HepG2 (cell line): ENCODE results near the gene RPGR. TPM values are rescaled to one million over a fixed set of nuclear protein-coding genes. Genes with fewer than 3 reads are reported as not detected.

ENCODE experiments used
- ATAC-seq: fragments of 200-7000 bp; cut with Tn5 transposase; 3 replicates; pipeline ENCODE4 v1.9.1; 2020; ENCODE audit warnings: mild to moderate bottlenecking, moderate library complexity
- BruUV-seq: library from RNA; stranded (reverse); fragments of 400-500 nt; replicated peaks from 2 replicates; lab custom pipeline; 2021; lab: Mats Ljungman, UMichigan
- CTCF ChIA-PET: fragments of 300-600 bp; formaldehyde crosslinking; extraction: SDS; loops from one replicate; lab custom pipeline; 2021; ENCODE audit warnings: low total read pairs, inconsistent platforms, low intra/inter-chr PET ratio; lab: Yijun Ruan, JAX
- POLR2A ChIA-PET: fragments of 350-600 bp; sonication (Branson Sonifier 250); formaldehyde crosslinking; loops from one replicate; lab custom pipeline; 2020; ENCODE audit warnings: antibody characterized with exemption, inconsistent platforms; lab: Yijun Ruan, JAX
- DNase-seq: peaks from one replicate; pipeline ENCODE4 v3.0.0-alpha.2; 2015; ENCODE audit warnings: low spot score
- FAIRE-seq: peaks from 3 replicates; lab custom pipeline; 2011; peaks lifted over from hg19 to GRCh38; lab: Jason Lieb, UNC
- H2AFZ ChIP-seq: one replicate; pipeline ENCODE4 v1.6.1; 2011; ENCODE audit warnings: low read length, inconsistent platforms
- H3K27ac ChIP-seq: fragments of 300-600 bp; 3 replicates; pipeline ENCODE4 v1.8.0; 2011; ENCODE audit warnings: mixed run types, mild to moderate bottlenecking, mixed read lengths, low read length, inconsistent platforms; ENCODE audit not compliant: insufficient read depth; ENCODE audit errors: extremely low read length
- H3K27me3 ChIP-seq, 2 experiments: fragments of 200-600 bp in 1 of 2; 2 replicates in 1 of 2; 3 replicates in 1 of 2; pipeline versions ENCODE4 v1.6.0 to v1.8.0; 2011; ENCODE audit warnings: low read length in 2 of 2, mild to moderate bottlenecking in 2 of 2, moderate library complexity in 2 of 2, inconsistent platforms in 1 of 2; ENCODE audit not compliant: insufficient read depth in 2 of 2, control insufficient read depth in 1 of 2
- H3K36me3 ChIP-seq, 2 experiments: fragments of 200-600 bp in 1 of 2; replicated peaks in 1 of 2; 2 replicates in 1 of 2; 3 replicates in 1 of 2; pipeline versions ENCODE4 v1.5.1 to v1.8.0; 2011; ENCODE audit warnings: low read length in 2 of 2, inconsistent platforms in 1 of 2; ENCODE audit not compliant: insufficient read depth in 2 of 2, control insufficient read depth in 1 of 2
- H3K4me1 ChIP-seq: 2 replicates; pipeline ENCODE4 v1.5.1; 2012; ENCODE audit warnings: low read length, inconsistent platforms; ENCODE audit not compliant: insufficient read depth
- H3K4me2 ChIP-seq: 2 replicates; pipeline ENCODE4 v1.6.0; 2011; ENCODE audit warnings: low read depth, low read length, inconsistent platforms
- H3K4me3 ChIP-seq, 3 experiments: fragments of 200-600 bp in 1 of 3; sonication (generic), shearing (Covaris generic) in 1 of 3; replicated peaks in 1 of 3; 2 replicates each; pipeline ENCODE4 v1.5.1; 2011 to 2016; ENCODE audit warnings: low read length in 3 of 3, inconsistent platforms in 2 of 3, low read depth in 2 of 3, mild to moderate bottlenecking in 2 of 3, control low read depth in 1 of 3, mixed read lengths in 1 of 3; ENCODE audit not compliant: insufficient read depth in 1 of 3
- H3K79me2 ChIP-seq: one replicate; pipeline ENCODE4 v1.6.1; 2011; ENCODE audit warnings: low read length, inconsistent platforms; ENCODE audit not compliant: insufficient read depth
- H3K9ac ChIP-seq: 2 replicates; pipeline ENCODE4 v1.6.0; 2011; ENCODE audit warnings: mild to moderate bottlenecking, low read depth, low read length, inconsistent platforms; ENCODE audit not compliant: insufficient read depth
- H3K9me3 ChIP-seq: 2 replicates; pipeline ENCODE4 v1.5.1; 2012; ENCODE audit warnings: mild to moderate bottlenecking, low read length
- H4K20me1 ChIP-seq: 2 replicates; pipeline ENCODE4 v1.6.0; 2011; ENCODE audit warnings: inconsistent platforms, mild to moderate bottlenecking, low read length, moderate library complexity; ENCODE audit not compliant: insufficient read depth
- BCL3 ChIP-seq: sonication (generic); formaldehyde crosslinking; IDR thresholded peaks from 2 replicates; pipeline ENCODE4 v1.5.1; 2020; ENCODE audit warnings: mild to moderate bottlenecking, missing genetic modification reagents, moderate library complexity
- CTCF ChIP-seq: sonication (generic); formaldehyde crosslinking; IDR thresholded peaks from 2 replicates; pipeline ENCODE4 v1.5.0; 2020; ENCODE audit warnings: mild to moderate bottlenecking, missing genetic modification reagents, moderate library complexity
- KDM6A ChIP-seq: IDR thresholded peaks from 2 replicates; pipeline ENCODE4 v1.6.1; 2016; ENCODE audit warnings: low read depth
- ZNF142 ChIP-seq: sonication (generic); formaldehyde crosslinking; IDR thresholded peaks from 2 replicates; pipeline ENCODE4 v1.4.0; 2020; ENCODE audit warnings: missing genetic modification reagents
- ZNF205 ChIP-seq: IDR thresholded peaks from 2 replicates; pipeline ENCODE4 v1.6.1; 2018; ENCODE audit warnings: missing biosample characterization, missing genetic modification reagents
- WGBS: methylation state at CpG from one replicate; pipeline ENCODE4 v1.1.6; 2017; ENCODE audit warnings: low lambda C conversion rate; 5-methylcytosine and 5-hydroxymethylcytosine counted together
- in situ Hi-C: cut with HindIII; loops from 2 replicates; pipeline ENCODE4 v1.10.0; 2017; ENCODE audit warnings: low pct_unique_long_range_greater_than_20kb; ENCODE audit not compliant: extremely low pct_ligation_motif_present
- intact Hi-C: fragments of 100-400 bp; cut with micrococcal nuclease; formaldehyde crosslinking; loops from one replicate; pipeline ENCODE4 v1.10.0; 2022; ENCODE audit not compliant: unreplicated experiment
- polyA plus RNA-seq, 8 experiments: library from polyadenylated mRNA; depleted of rRNA in 3 of 8; stranded (reverse) in 7 of 8; unstranded in 1 of 8; fragments of >200 nt; fragmentation: Illumina TruSeq in 4 of 8; extraction: Trizol in 4 of 8; gene quantifications; 2 replicates each; pipeline versions ENCODE4 v1.2.1 to v1.2.3, GENCODE V29; 2011 to 2016; ENCODE audit warnings: low read depth in 4 of 8, missing spikeins in 1 of 8, mixed read lengths in 1 of 8; ENCODE audit not compliant: insufficient read depth in 1 of 8
- small RNA-seq, 3 experiments: library from RNA; depleted of rRNA; stranded (forward); fragments of <200 nt; gene quantifications; one replicate each; pipeline ENCODE3, GENCODE V24; 2012; ENCODE audit warnings: low read depth in 2 of 3, low replicate concordance in 1 of 3; ENCODE audit not compliant: insufficient read length in 3 of 3, insufficient read depth in 2 of 3
- total RNA-seq, 5 experiments: library from RNA; depleted of rRNA; stranded (reverse); fragments of >200 nt; fragmentation: Illumina TruSeq; extraction: Trizol; gene quantifications; 2 replicates each; pipeline ENCODE4 v1.2.3, GENCODE V29; 2016; ENCODE audit warnings: low read depth in 1 of 5

RPGR gene
- total and polyA plus RNA-seq, 2 of the 13 experiments (the other 11 are each of a cell fraction or from before 2014, with no cell fraction given) = 2.1 to 12.1 TPM

- H3K79me2 ChIP-seq = no peaks in the 10 kb centered on the region
- in situ Hi-C loops = no loop called here
- H3K27ac ChIP-seq = no peak overlapping the region
- H3K4me3 ChIP-seq = peak overlapping the region in 1 of 3 experiments; percentile 37; a peak in 1 of 6 replicates
- no peaks in the 10 kb centered on the region for H3K4me1 ChIP-seq
- DNase-seq (no peak), FAIRE-seq (no peak), ATAC-seq (peak; percentile 67)
- no peak for TF ChIP-seq ZNF205 (CRISPR knock-in tag)
- 0 out of 2 replicates have a peak, but pooled peaks have one; percentile 10 for TF ChIP-seq CTCF (CRISPR knock-in tag)
- TF ChIP-seq ZNF142 (CRISPR knock-in tag) = no peak
- no peak for TF ChIP-seq KDM6A (CRISPR knock-in tag)
- no peak for TF ChIP-seq BCL3 (CRISPR knock-in tag)
- peak overlapping the region; percentile 51 for H3K4me2 ChIP-seq
- H3K9ac ChIP-seq = no peak overlapping the region
- no peaks in the 10 kb centered on the region for H4K20me1 ChIP-seq
- 4% methylated on average over 5 of the region's 14 CpGs for WGBS
- no TSS peak for BruUV-seq
- peaks cover 2 to 19% of the 10 kb centered on the region in 2 experiments; a peak in 4 of 5 replicates for H3K27me3 ChIP-seq
- ChIA-PET POLR2A (no interaction called here), CTCF (no interaction called here)
- no peaks in the 10 kb centered on the region for H3K9me3 ChIP-seq
- intact Hi-C loops = no loop called here
- H3K36me3 ChIP-seq = no peaks in the 10 kb centered on the region
- H2AFZ ChIP-seq = no peak overlapping the region
These were observed 107.3 kb downstream of the RPGR start for GRCh38 chrX:38220024-38220414.

Small RNA genes within 50 kb of the gene (small RNA-seq; reads per million reads assigned to genes)
- gene RF00322 = 0 reads per million in 3 experiments

Other genes with a start within 250 kb of the RPGR start
- gene SRPX, start 106.6 kb downstream of the RPGR start, total RNA-seq (2016; rRNA removed; fragmentation: Illumina TruSeq; extraction: Trizol) = not detected in 2 replicates
- gene SRPX, start 106.6 kb downstream of the RPGR start, polyA plus RNA-seq (2011; rRNA removed) = 0.13 and 0.30 TPM in 2 replicates
- 1.8 and 2.6 TPM in 2 replicates for gene OTC, start 25.1 kb upstream of the RPGR start, total RNA-seq (2016; rRNA removed; fragmentation: Illumina TruSeq; extraction: Trizol)
- gene OTC, start 25.1 kb upstream of the RPGR start, polyA plus RNA-seq (2011; rRNA removed) = 0.04 and 0.25 TPM in 2 replicates
- 12.8 and 21.4 TPM in 2 replicates for gene TSPAN7, start 234.0 kb upstream of the RPGR start, total RNA-seq (2016; rRNA removed; fragmentation: Illumina TruSeq; extraction: Trizol)
- gene TSPAN7, start 234.0 kb upstream of the RPGR start, polyA plus RNA-seq (2011; rRNA removed) = 47.1 and 66.6 TPM in 2 replicates